ENCODE measurements around the gene ARMS2. TPM values are rescaled to one million over a fixed set of nuclear protein-coding genes. Genes with fewer than 3 reads are reported as not detected.

Gene ARMS2
- not detected in 2 replicates for total RNA-seq

DNA sequence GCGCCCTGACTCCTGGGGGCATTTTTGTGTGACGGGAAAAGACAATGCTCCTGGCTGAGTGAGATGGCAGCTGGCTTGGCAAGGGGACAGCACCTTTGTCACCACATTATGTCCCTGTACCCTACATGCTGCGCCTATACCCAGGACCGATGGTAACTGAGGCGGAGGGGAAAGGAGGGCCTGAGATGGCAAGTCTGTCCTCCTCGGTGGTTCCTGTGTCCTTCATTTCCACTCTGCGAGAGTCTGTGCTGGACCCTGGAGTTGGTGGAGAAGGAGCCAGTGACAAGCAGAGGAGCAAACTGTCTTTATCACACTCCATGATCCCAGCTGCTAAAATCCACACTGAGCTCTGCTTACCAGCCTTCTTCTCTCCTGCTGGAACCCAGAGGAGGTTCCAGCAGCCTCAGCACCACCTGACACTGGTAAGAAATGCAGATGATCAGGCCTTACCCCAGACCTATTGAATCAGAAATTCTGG lies at the start of gene ARMS2:
ARMS2 (plus strand) TSS at position 51 of the 478 bp plus-strand sequence; CDS start at position 126, 75 bp downstream.
- no peak for DNase-seq (ENCODE audit: extremely low read depth, low read depth, low spot score)

GRCh38 chr10:122407375-122408125 lies 46.9 kb upstream of the ARMS2 start:
- no peak for DNase-seq (ENCODE audit: extremely low read depth, low read depth, low spot score)

DNA sequence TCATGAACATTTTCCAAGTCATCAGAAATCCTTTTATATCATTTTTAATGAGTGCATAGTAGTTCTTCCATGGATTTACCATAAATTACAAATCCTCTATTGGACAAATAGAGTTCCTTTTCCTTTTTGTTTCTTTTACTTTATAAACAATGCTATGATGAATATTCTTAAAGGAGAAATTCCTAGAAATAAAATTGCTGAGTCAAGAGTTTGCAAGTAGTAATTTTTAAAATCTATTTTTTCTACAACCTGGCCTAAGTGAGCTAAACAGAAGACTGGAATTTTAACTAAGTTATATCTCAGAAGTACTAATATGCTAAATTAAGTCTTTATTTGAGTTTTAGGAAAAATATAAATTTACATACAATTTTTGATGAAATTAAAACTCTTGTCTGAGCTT lies 41.1 kb upstream of the ARMS2 start:
- no peak for DNase-seq (ENCODE audit: extremely low read depth, low read depth, low spot score)

GRCh38 chr10:122417667-122418066 lies 36.8 kb upstream of the ARMS2 start:
- no peak for DNase-seq (ENCODE audit: extremely low read depth, low read depth, low spot score)

DNA sequence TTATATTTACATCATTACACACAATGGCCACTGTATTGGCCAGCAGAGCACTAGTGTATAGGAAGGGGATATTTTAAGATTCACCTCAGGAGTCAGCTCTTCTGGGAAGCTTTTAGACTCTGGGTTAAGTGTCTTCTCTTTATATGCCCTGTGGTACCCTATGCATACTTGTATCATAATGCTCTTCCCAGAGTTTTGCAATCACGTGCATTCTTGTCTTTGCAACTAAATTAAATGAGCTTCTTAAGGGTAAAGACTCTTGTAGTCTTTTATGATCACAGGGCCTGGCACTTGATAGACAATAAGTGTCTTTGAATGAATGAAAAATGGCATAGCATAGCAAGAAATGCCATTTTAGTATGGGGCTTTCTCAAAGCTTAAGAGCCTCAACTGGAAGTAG lies 35.4 kb upstream of the ARMS2 start:
- DNase-seq (ENCODE audit: extremely low read depth, low read depth, low spot score) = no peak

- DNase-seq (ENCODE audit: extremely low read depth, low read depth, low spot score) = no peak
Measured at GRCh38 chr10:122419876-122420623, 34.4 kb upstream of the ARMS2 start.

GRCh38 chr10:122420624-122421007 lies 33.8 kb upstream of the ARMS2 start:
- DNase-seq (ENCODE audit: extremely low read depth, low read depth, low spot score) = no peak

- no peak for DNase-seq (ENCODE audit: extremely low read depth, low read depth, low spot score)
Measured at GRCh38 chr10:122421054-122421625, 33.3 kb upstream of the ARMS2 start.

DNA sequence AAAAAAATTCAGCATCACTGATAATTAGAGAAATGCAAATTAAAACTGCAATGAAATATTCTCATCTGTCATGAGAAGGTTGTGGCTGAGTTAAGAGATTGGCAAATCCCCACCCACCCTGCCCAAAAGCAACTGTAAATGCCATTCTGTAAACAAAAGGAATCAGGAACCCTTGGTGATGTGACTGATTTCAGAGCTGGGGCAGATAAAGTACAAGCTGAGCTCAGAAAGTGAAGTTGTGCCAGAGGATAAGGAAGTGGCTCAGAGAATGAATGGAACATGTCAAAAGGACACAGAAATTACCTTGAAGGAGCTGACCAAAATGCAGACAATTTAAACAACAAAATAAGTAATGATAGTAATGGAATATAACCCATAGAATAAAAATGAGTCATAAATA lies 32.7 kb upstream of the ARMS2 start:
- DNase-seq (ENCODE audit: extremely low read depth, low read depth, low spot score) = no peak

- DNase-seq (ENCODE audit: extremely low read depth, low read depth, low spot score) = no peak
Measured at GRCh38 chr10:122422266-122422989, 32.0 kb upstream of the ARMS2 start.

GRCh38 chr10:122424059-122424458 lies 30.4 kb upstream of the ARMS2 start:
- no peak for DNase-seq (ENCODE audit: extremely low read depth, low read depth, low spot score)

DNA sequence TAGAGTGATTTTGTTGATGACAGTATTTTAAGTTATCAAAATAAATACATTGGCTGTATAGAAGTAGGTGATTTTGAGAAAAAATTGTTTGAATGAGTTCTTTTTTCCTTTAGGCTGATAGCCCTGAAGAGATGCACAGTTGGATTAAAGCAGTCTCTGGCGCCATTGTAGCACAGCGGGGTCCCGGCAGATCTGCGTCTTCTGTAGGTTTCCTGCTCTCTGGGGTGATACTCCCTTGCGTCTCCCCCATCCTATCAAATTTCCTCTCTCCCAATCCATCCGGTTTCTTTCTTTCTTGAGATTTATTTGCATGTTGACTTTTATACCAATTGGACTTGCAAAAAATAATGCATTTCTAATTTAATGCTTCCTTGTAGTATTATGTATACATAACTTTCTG lies 27.6 kb upstream of the ARMS2 start:
- no peak for DNase-seq (ENCODE audit: extremely low read depth, low read depth, low spot score)

GRCh38 chr10:122427280-122427679 lies 27.2 kb upstream of the ARMS2 start:
- no peak for DNase-seq (ENCODE audit: extremely low read depth, low read depth, low spot score)

DNA sequence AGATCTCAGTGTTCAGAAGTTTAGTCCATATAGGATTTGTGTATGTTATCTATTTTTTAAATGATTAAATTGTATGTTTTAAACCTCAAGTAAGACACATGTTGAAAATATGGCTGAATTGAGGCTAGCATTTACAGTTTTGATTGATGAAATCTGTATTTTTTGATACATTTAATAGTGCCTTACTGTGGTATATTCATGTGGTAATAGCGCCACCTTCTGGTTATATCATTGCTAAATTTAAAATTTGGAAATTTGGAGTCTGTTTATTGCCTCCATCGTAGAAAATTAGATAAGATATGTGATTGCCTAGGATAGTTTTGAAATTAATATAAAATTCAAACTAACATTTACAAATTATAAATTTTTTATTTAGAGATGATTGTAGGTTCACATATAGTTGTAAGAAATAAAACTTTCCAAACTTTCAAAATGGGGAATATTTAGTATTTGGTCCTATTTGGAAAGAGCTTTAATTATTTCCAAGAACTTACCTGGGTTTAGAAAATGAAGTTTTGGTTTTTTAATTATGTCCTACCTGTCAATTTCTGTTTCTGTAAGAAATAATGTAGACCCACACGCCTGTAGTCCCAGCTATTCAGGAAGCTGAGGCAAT lies 19.1 kb upstream of the ARMS2 start:
- peak; percentile 44 for DNase-seq (ENCODE audit: extremely low read depth, low read depth, low spot score)

DNA sequence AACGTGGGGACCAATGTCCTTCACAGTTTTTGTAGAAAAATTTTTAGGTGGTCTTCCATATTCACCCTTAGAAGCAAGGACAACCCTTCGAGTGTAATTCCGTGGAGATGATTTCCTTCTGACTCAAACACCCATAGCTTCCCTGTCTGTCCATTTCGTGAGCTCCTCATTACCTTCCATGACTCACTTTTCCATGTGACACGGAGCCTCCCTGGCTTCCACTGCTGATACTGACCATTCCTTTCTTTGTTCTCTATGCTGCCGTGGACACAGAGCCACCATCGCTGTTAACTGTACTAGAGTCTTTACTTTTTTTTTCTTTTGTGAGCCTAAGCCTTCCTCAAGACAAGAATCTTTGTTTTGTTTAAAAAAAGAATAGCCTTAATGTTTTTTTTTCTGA lies 12.5 kb upstream of the ARMS2 start:
- no peak for DNase-seq (ENCODE audit: extremely low read depth, low read depth, low spot score)

DNA sequence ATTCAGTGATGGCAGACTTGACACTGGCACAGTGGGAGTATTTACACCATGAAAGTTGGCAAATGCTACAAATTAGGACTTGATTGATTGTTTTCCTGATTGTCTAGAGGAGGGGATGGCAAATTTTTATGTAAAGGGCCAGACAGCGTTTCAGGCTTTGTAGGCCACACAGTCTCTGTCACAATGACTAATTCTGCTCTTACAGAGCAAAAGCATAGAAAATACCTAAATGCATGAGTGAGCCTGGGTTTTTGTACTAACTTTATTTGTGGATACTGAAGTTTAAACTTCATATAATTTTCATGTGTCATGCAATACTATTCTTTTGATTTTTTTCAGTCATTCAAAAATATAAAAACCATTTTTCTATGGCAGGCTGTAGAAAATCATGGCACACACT lies 9.0 kb upstream of the ARMS2 start:
- DNase-seq (ENCODE audit: extremely low read depth, low read depth, low spot score) = no peak

GRCh38 chr10:122445904-122446303 lies 8.5 kb upstream of the ARMS2 start:
- no peak for DNase-seq (ENCODE audit: extremely low read depth, low read depth, low spot score)

GRCh38 chr10:122446668-122447423 lies 7.6 kb upstream of the ARMS2 start:
- no peak for DNase-seq (ENCODE audit: extremely low read depth, low read depth, low spot score)

DNA sequence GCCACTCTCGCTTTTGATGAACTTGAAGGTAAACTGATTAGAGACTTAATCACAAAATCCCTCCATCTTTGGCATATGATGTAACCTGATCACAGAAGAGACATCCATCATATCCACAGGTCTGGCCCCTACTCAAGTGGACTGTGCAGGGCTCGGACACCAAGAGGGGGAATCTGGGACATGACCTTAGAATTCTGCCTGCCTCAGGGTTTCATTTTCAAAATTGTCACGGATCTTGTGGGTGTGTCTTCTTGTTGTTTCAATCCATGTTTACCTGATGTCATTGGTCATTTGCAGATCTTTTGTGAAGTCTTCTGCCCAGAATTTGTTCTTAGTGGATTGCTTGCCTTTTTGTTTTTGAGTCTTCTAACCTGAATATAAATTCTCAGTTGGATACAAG lies 5.9 kb upstream of the ARMS2 start:
- no peak for DNase-seq (ENCODE audit: extremely low read depth, low read depth, low spot score)

GRCh38 chr10:122449153-122449552 lies 5.3 kb upstream of the ARMS2 start:
- no peak for DNase-seq (ENCODE audit: extremely low read depth, low read depth, low spot score)

All from glomerular endothelial cell (primary cell).